Neural progenitor cell (in vitro differentiated cells): ENCODE data around the gene DDC. TPM values are rescaled to one million over a fixed set of nuclear protein-coding genes. Genes with fewer than 3 reads are reported as not detected.

ENCODE experiments used
- DNase-seq: peaks from one replicate; pipeline ENCODE4 v3.0.0-alpha.2; 2016; ENCODE audit warnings: low spot score
- H2AFZ ChIP-seq: fragments of 200-600 bp; sonication (generic); replicated peaks from 2 replicates; pipeline ENCODE4 v1.6.1; 2016; ENCODE audit warnings: antibody characterized with exemption
- H3F3A ChIP-seq: fragments of 200-600 bp; sonication (generic); 2 replicates; pipeline ENCODE4 v1.6.1; 2016; ENCODE audit warnings: antibody characterized with exemption, low read depth
- H3K27ac ChIP-seq: fragments of 200-600 bp; sonication (generic); 2 replicates; pipeline ENCODE4 v1.5.1; 2016; ENCODE audit warnings: mild to moderate bottlenecking
- H3K27me3 ChIP-seq: fragments of 200-600 bp; sonication (generic); 2 replicates; pipeline ENCODE4 v1.6.1; 2016; ENCODE audit warnings: mild to moderate bottlenecking, moderate library complexity
- H3K36me3 ChIP-seq: fragments of 200-600 bp; sonication (generic); 2 replicates; pipeline ENCODE4 v1.5.1; 2016
- H3K4me1 ChIP-seq: fragments of 200-600 bp; sonication (generic); 2 replicates; pipeline ENCODE4 v1.6.1; 2016; ENCODE audit warnings: mixed run types
- H3K4me2 ChIP-seq: fragments of 200-600 bp; sonication (generic); 2 replicates; pipeline ENCODE4 v1.6.1; 2016
- H3K4me3 ChIP-seq: fragments of 200-600 bp; sonication (generic); 2 replicates; pipeline ENCODE4 v1.5.1; 2016
- H3K79me2 ChIP-seq: fragments of 200-600 bp; sonication (generic); 2 replicates; pipeline ENCODE4 v1.6.1; 2016; ENCODE audit warnings: low read depth
- H3K9ac ChIP-seq: fragments of 200-600 bp; sonication (generic); 2 replicates; pipeline ENCODE4 v1.6.1; 2016
- H3K9me3 ChIP-seq: fragments of 200-600 bp; sonication (generic); 2 replicates; pipeline ENCODE4 v1.5.1; 2016; ENCODE audit warnings: low read depth
- H4K20me1 ChIP-seq: fragments of 200-600 bp; sonication (generic); 2 replicates; pipeline ENCODE4 v1.6.1; 2016; ENCODE audit warnings: low read depth
- H3K27ac Mint-ChIP-seq: 3 replicates; pipeline ENCODE4 v1.8.0; 2021; ENCODE audit warnings: mixed read lengths
- H3K27me3 Mint-ChIP-seq: 2 replicates; pipeline ENCODE4 v1.8.0; 2022; ENCODE audit warnings: low read depth, mild to moderate bottlenecking, inconsistent platforms, moderate library complexity, mixed read lengths; ENCODE audit not compliant: insufficient read depth
- H3K36me3 Mint-ChIP-seq: 3 replicates; pipeline ENCODE4 v1.8.0; 2021; ENCODE audit warnings: mixed read lengths
- H3K4me1 Mint-ChIP-seq: 3 replicates; pipeline ENCODE4 v1.8.0; 2021; ENCODE audit warnings: mixed read lengths
- H3K4me3 Mint-ChIP-seq: 3 replicates; pipeline ENCODE4 v1.8.0; 2021; ENCODE audit warnings: mild to moderate bottlenecking, moderate library complexity, mixed read lengths
- H3K9me3 Mint-ChIP-seq: 3 replicates; pipeline ENCODE4 v1.8.0; 2020; ENCODE audit warnings: mixed read lengths
- EZH2 ChIP-seq: fragments of 200-600 bp; sonication (generic); IDR thresholded peaks from 2 replicates; pipeline ENCODE4 v1.6.1; 2017; ENCODE audit warnings: antibody characterized with exemption, mild to moderate bottlenecking, moderate library complexity
- EZH2phosphoT487 ChIP-seq: fragments of 200-600 bp; sonication (generic); IDR thresholded peaks from 2 replicates; pipeline ENCODE4 v1.6.1; 2017; ENCODE audit warnings: antibody characterized with exemption
- total RNA-seq: library from RNA; depleted of rRNA; stranded (reverse); fragments of >200 nt; gene quantifications from 2 replicates; pipeline ENCODE4 v1.2.3, GENCODE V29; 2015; ENCODE audit warnings: low replicate concordance
- TF ChIP-seq, protein P1 (sequence below): fragments of 200-600 bp; sonication (generic); IDR thresholded peaks from 2 replicates; pipeline ENCODE4 v1.5.1; 2017; ENCODE audit warnings: antibody characterized with exemption, mild to moderate bottlenecking

Gene DDC
- total RNA-seq, 1 donor from 2014 or later, result not detected

DNA sequence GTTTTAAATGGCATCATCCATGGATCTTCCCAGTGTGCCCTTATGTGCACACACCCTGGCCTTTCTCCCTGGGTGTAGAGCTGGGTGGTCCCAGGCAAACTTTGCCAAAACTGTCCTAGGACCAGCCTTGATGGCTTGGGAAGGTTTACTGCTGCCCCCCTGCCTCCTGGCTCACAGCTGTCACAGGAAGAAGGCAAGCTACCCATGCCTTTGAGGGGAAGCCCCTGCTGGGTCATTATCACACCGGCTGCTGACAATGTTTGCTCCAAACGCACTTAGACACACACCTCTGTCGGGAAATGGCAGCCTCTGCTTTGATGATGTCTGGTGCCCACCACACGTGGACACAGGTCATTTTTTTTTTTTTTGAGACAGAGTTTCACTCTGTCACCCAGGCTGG, 89.9 kb downstream of the DDC start:
- no peaks in the 10 kb centered on the region for H3K9me3 Mint-ChIP-seq
- no peak overlapping the region for H3K27ac Mint-ChIP-seq
- Histone ChIP-seq H3K27ac (no peak overlapping the region), H3K4me3 (no peak overlapping the region), H3K4me1 (no peaks in the 10 kb centered on the region), H3K9me3 (no peaks in the 10 kb centered on the region), H3K9ac (no peak overlapping the region), H3K36me3 (no peaks in the 10 kb centered on the region), H3F3A (no peaks in the 10 kb centered on the region), H2AFZ (no peak overlapping the region), H4K20me1 (no peaks in the 10 kb centered on the region), H3K4me2 (no peak overlapping the region), H3K27me3 (no peaks in the 10 kb centered on the region), H3K79me2 (no peaks in the 10 kb centered on the region)
- TF ChIP-seq EZH2, result no peak
- TF ChIP-seq, protein P1, sequence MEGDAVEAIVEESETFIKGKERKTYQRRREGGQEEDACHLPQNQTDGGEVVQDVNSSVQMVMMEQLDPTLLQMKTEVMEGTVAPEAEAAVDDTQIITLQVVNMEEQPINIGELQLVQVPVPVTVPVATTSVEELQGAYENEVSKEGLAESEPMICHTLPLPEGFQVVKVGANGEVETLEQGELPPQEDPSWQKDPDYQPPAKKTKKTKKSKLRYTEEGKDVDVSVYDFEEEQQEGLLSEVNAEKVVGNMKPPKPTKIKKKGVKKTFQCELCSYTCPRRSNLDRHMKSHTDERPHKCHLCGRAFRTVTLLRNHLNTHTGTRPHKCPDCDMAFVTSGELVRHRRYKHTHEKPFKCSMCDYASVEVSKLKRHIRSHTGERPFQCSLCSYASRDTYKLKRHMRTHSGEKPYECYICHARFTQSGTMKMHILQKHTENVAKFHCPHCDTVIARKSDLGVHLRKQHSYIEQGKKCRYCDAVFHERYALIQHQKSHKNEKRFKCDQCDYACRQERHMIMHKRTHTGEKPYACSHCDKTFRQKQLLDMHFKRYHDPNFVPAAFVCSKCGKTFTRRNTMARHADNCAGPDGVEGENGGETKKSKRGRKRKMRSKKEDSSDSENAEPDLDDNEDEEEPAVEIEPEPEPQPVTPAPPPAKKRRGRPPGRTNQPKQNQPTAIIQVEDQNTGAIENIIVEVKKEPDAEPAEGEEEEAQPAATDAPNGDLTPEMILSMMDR, result no peak
- TF ChIP-seq EZH2phosphoT487, result no peak
- no peaks in the 10 kb centered on the region for H3K4me1 Mint-ChIP-seq
- no peak overlapping the region for H3K4me3 Mint-ChIP-seq
- H3K27me3 Mint-ChIP-seq, result peaks cover 4% of the 10 kb centered on the region
- no peaks in the 10 kb centered on the region for H3K36me3 Mint-ChIP-seq
- no peak for DNase-seq

- TF ChIP-seq EZH2 (no peak), EZH2phosphoT487 (no peak)
- TF ChIP-seq, protein P1, result no peak
- Histone ChIP-seq H3F3A (no peaks in the 10 kb centered on the region), H3K4me3 (no peak overlapping the region), H3K79me2 (no peaks in the 10 kb centered on the region), H3K27me3 (no peaks in the 10 kb centered on the region), H3K4me1 (no peaks in the 10 kb centered on the region), H2AFZ (no peak overlapping the region), H3K4me2 (no peak overlapping the region), H3K27ac (no peak overlapping the region), H4K20me1 (no peaks in the 10 kb centered on the region), H3K36me3 (no peaks in the 10 kb centered on the region), H3K9ac (no peak overlapping the region), H3K9me3 (no peaks in the 10 kb centered on the region)
- Mint-ChIP-seq H3K4me1 (no peaks in the 10 kb centered on the region), H3K27ac (peak overlapping the region; percentile 69), H3K9me3 (no peaks in the 10 kb centered on the region), H3K4me3 (no peak overlapping the region), H3K27me3 (peaks cover 4% of the 10 kb centered on the region), H3K36me3 (no peaks in the 10 kb centered on the region)
- no peak for DNase-seq
Measured at GRCh38 chr7:50474382-50475160, 90.6 kb downstream of the DDC start.

DNA sequence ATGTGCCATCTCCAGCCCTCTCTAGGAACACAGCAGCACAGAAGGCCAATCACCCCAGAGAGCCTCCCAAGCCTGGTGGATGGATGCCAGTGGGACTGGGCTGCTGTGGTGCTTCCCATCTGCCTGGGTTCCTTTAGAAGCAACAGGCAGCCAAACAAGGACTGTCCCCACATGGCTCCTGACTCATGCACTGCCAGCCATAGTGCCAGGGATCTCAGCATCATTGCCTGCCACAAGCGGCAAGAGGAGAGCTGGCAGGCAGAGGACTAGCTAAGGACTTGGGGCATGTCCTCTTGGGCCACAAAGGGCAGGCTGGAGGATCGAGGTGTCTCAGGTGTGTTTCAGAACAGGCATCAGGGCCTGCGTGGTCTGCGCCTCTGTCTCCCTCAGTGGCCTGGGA, 91.7 kb downstream of the DDC start:
- DNase-seq, result no peak
- TF ChIP-seq, protein P1, result no peak
- TF ChIP-seq EZH2phosphoT487, result no peak
- no peak for TF ChIP-seq EZH2
- no peaks in the 10 kb centered on the region for H3K9me3 Mint-ChIP-seq
- H3K4me1 ChIP-seq, result no peaks in the 10 kb centered on the region
- no peaks in the 10 kb centered on the region for H3K4me1 Mint-ChIP-seq
- no peak overlapping the region for H3K4me3 ChIP-seq
- peaks cover 2% of the 10 kb centered on the region for H3K27me3 ChIP-seq
- no peak overlapping the region for H3K4me3 Mint-ChIP-seq
- H3K27ac Mint-ChIP-seq, result no peak overlapping the region
- no peak overlapping the region for H2AFZ ChIP-seq
- H3K27me3 Mint-ChIP-seq, result peaks cover 4% of the 10 kb centered on the region
- no peaks in the 10 kb centered on the region for H3F3A ChIP-seq
- no peaks in the 10 kb centered on the region for H4K20me1 ChIP-seq
- H3K4me2 ChIP-seq, result no peak overlapping the region
- no peaks in the 10 kb centered on the region for H3K36me3 ChIP-seq
- H3K27ac ChIP-seq, result no peak overlapping the region
- no peaks in the 10 kb centered on the region for H3K36me3 Mint-ChIP-seq
- no peak overlapping the region for H3K9ac ChIP-seq
- H3K79me2 ChIP-seq, result no peaks in the 10 kb centered on the region
- H3K9me3 ChIP-seq, result no peaks in the 10 kb centered on the region
